HFF-Myc (cell line): Measurements from ENCODE around the gene GPR21.
A peak's percentile ranks its signal among the peaks of the same experiment; 100 is the strongest.

ENCODE experiments used
- DNase-seq: peaks from one replicate; pipeline ENCODE4 v3.0.0-alpha.2; 2011; ENCODE audit warnings: low read depth; ENCODE audit errors: extremely low read depth
- H3K4me3 ChIP-seq: replicated peaks from 2 replicates; pipeline ENCODE4 v1.5.1; 2011; ENCODE audit warnings: low read depth, mild to moderate bottlenecking, control low read depth, low read length
- TF ChIP-seq, protein P1 (sequence below): IDR thresholded peaks from 2 replicates; pipeline ENCODE4 v1.5.1; 2012; ENCODE audit warnings: mild to moderate bottlenecking, low read depth, low read length, control low read depth; ENCODE audit errors: missing control alignments

Gene GPR21

GRCh38 chr9:123033352-123033751 lies at the start of gene GPR21:
Gene GPR21 (plus strand): TSS chr9:123033667. CDS start chr9:123034567, 900 bp downstream.
- TF ChIP-seq, protein P1, sequence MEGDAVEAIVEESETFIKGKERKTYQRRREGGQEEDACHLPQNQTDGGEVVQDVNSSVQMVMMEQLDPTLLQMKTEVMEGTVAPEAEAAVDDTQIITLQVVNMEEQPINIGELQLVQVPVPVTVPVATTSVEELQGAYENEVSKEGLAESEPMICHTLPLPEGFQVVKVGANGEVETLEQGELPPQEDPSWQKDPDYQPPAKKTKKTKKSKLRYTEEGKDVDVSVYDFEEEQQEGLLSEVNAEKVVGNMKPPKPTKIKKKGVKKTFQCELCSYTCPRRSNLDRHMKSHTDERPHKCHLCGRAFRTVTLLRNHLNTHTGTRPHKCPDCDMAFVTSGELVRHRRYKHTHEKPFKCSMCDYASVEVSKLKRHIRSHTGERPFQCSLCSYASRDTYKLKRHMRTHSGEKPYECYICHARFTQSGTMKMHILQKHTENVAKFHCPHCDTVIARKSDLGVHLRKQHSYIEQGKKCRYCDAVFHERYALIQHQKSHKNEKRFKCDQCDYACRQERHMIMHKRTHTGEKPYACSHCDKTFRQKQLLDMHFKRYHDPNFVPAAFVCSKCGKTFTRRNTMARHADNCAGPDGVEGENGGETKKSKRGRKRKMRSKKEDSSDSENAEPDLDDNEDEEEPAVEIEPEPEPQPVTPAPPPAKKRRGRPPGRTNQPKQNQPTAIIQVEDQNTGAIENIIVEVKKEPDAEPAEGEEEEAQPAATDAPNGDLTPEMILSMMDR = no peak
- H3K4me3 ChIP-seq = no peak within 1 kb of the TSS
- DNase-seq = no peak

GRCh38 chr9:122986010-122986409 lies 47.5 kb upstream of the GPR21 start:
- TF ChIP-seq, protein P1 = no peak
- no peak for DNase-seq
- no peak overlapping the region for H3K4me3 ChIP-seq

- H3K4me3 ChIP-seq = no peak overlapping the region
- DNase-seq = no peak
- TF ChIP-seq, protein P1 = no peak
Measured at GRCh38 chr9:122988141-122988540, 45.3 kb upstream of the GPR21 start.

DNA sequence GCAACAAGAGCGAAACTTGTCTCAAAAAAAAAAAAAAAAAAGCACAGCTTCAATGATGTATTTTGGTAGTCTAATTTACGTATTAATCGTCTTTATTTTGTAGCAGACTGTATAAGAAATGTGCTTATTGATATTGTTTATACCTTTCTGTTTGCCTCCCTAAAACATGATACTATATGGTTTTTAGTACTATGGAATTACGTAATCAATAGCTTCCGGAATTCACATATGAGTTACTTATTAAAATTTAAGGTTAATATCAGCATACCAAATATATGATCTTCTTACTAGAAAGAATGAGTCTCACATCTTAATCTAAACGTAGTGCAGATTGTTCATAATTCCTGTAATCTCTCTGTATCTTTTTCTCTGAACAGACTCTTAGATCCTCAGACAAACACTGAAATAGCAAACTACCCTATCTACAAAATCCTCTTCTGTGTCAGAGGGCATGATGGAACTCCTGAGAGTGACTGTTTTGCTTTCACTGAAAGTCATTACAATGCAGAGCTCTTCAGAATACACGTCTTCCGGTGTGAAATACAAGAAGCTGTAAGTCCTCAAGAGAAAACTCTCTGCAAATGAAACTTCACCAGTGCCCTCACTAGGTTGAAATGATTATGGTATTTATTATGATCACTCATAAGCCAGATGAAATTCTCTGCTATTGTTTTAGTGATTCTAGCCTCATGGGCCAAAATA lies 44.4 kb upstream of the GPR21 start:
- DNase-seq = no peak
- TF ChIP-seq, protein P1 = no peak
- H3K4me3 ChIP-seq = no peak overlapping the region

- TF ChIP-seq, protein P1 = peak; percentile 57
- DNase-seq = peak; percentile 61
- H3K4me3 ChIP-seq = no peak overlapping the region
Measured at GRCh38 chr9:122991370-122991830, 42.1 kb upstream of the GPR21 start.

DNA sequence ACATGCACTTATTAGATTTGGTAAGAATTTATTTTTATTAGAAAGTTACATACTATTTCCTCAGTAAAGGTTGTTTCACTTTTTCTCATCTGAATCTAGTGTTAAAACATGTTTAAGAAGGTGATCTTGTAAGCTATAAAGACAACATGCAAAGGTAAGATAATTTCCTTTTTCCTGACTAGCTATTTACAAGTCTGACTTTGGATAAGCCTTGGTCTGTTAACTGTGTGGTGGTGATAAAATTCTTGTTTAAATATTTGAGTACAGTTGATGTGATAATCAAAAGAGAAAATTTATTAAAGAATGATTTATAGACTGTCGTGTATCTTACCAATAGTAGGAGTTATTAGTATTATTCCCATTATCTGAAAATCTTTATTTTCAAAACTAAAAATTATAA lies 36.9 kb upstream of the GPR21 start:
- no peak for DNase-seq
- TF ChIP-seq, protein P1 = no peak
- no peak overlapping the region for H3K4me3 ChIP-seq

- no peak for DNase-seq
- no peak overlapping the region for H3K4me3 ChIP-seq
- TF ChIP-seq, protein P1 = no peak
Measured at GRCh38 chr9:122998448-122998847, 35.0 kb upstream of the GPR21 start.
